Sigmoid colon (tissue), 7 donors: ENCODE results near the gene AVP. TPM values are rescaled to one million over a fixed set of nuclear protein-coding genes. Genes with fewer than 3 reads are reported as not detected.
"Not testable (repeated sequence)": the region's sequence is repeated elsewhere in the genome, so short reads cannot be mapped to it uniquely, and the experiment has no call there.

Experiments
- DNase-seq: peaks from one replicate; pipeline ENCODE4 v3.0.0-alpha.2; 2019
- H3K27ac ChIP-seq, 4 donors: fragments of 200-600 bp; sonication (generic); one replicate each; pipeline ENCODE4 v1.5.1; 2016 to 2019; ENCODE audit warnings: mild to moderate bottlenecking in 1 of 4
- H3K27me3 ChIP-seq, 3 donors: fragments of 200-600 bp; sonication (generic); one replicate each; pipeline ENCODE4 v1.5.1; 2019; ENCODE audit warnings: mild to moderate bottlenecking in 1 of 3
- H3K36me3 ChIP-seq, 4 donors: fragments of 200-600 bp; sonication (generic); one replicate each; pipeline ENCODE4 v1.5.1; 2016 to 2019
- H3K4me1 ChIP-seq, 4 donors: fragments of 200-600 bp; sonication (generic); one replicate each; pipeline ENCODE4 v1.5.1; 2017 to 2019
- H3K4me3 ChIP-seq, 4 donors: fragments of 200-600 bp; sonication (generic); one replicate each; pipeline ENCODE4 v1.5.1; 2017 to 2019; ENCODE audit warnings: mild to moderate bottlenecking in 2 of 4, moderate library complexity in 1 of 4
- H3K9me3 ChIP-seq, 4 donors: fragments of 200-600 bp in 3 of 4; sonication (generic) in 3 of 4; one replicate each; pipeline versions ENCODE4 v1.5.1 to v1.6.1; 2013 to 2019
- EP300 ChIP-seq, 4 donors: sonication (generic); formaldehyde crosslinking; IDR thresholded peaks; one replicate each; pipeline ENCODE4 v1.6.1; 2017; ENCODE audit warnings: antibody characterized with exemption in 4 of 4
- POLR2A ChIP-seq, 2 donors: fragments of 450-650 bp; IDR thresholded peaks; one replicate each; pipeline ENCODE4 v1.6.1; 2016; ENCODE audit warnings: antibody characterized with exemption in 2 of 2, mild to moderate bottlenecking in 2 of 2, moderate library complexity in 2 of 2
- POLR2AphosphoS5 ChIP-seq, 4 donors: sonication (generic); formaldehyde crosslinking; IDR thresholded peaks; one replicate each; pipeline ENCODE4 v1.6.1; 2017; ENCODE audit warnings: antibody characterized with exemption in 4 of 4
- WGBS, 2 donors: extraction: QIAGEN DNeasy Blood & Tissue Kit; methylation state at CpG; one replicate each; pipeline ENCODE4 v1.1.7; 2013; 5-methylcytosine and 5-hydroxymethylcytosine counted together
- intact Hi-C: fragments of 100-400 bp; cut with DNase I; formaldehyde crosslinking; loops from one replicate; pipeline ENCODE4 v1.15.1; 2023
- polyA plus RNA-seq, 3 donors: library from polyadenylated mRNA; stranded (reverse); fragments of 200-250 nt; gene quantifications; one replicate each; pipeline ENCODE4 v1.2.3, GENCODE V29; 2013
- total RNA-seq, 4 donors: library from RNA; depleted of rRNA; stranded (reverse); fragments of >200 nt; gene quantifications; one replicate each; pipeline ENCODE4 v1.1.0, GENCODE V29; 2016
- TF ChIP-seq, protein P1 (sequence below), 4 experiments: fragments of 450-650 bp in 3 of 4; fragments of 200-600 bp in 1 of 4; IDR thresholded peaks; one replicate each; pipeline ENCODE4 v1.5.1; 2016 to 2019; ENCODE audit warnings: antibody characterized with exemption in 4 of 4, mild to moderate bottlenecking in 3 of 4, moderate library complexity in 2 of 4
- donor health status: healthy with polysubstance abuse.
- donor health status: Bipolar disorder and iron deficiency.
- donor health status: healthy.

AVP gene
- total and polyA plus RNA-seq, 7 donors = not detected

DNA sequence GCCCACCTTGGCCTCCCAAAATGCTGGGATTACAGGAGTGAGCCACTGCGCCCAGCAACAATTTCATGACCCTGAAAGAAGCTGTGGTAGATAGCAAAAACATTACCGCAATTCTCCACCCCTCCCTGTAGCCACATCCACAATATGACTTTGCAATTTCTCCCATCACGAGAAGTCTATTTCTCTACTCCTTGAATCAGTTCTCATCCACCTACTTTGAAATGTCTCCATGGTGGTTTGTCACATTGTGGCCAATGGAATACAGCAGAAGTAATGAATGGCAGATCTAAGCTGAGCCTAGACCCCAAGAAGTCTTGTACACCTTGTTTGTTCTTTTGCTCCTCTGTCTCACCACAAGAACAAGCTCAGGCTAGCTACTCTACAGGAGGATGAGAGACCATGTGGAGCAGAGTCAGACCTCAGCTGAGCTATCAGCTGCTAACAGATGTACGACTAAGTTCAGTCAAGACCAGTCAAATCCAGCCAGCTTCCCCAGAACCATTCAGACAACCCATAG is 6.8 kb downstream of the AVP start:
- TF ChIP-seq POLR2A (IDR thresholded peaks at IDR 0.05) (no peak), POLR2AphosphoS5 (IDR thresholded peaks at IDR 0.05) (no peak), EP300 (IDR thresholded peaks at IDR 0.05) (no peak)
- TF ChIP-seq, protein P1, sequence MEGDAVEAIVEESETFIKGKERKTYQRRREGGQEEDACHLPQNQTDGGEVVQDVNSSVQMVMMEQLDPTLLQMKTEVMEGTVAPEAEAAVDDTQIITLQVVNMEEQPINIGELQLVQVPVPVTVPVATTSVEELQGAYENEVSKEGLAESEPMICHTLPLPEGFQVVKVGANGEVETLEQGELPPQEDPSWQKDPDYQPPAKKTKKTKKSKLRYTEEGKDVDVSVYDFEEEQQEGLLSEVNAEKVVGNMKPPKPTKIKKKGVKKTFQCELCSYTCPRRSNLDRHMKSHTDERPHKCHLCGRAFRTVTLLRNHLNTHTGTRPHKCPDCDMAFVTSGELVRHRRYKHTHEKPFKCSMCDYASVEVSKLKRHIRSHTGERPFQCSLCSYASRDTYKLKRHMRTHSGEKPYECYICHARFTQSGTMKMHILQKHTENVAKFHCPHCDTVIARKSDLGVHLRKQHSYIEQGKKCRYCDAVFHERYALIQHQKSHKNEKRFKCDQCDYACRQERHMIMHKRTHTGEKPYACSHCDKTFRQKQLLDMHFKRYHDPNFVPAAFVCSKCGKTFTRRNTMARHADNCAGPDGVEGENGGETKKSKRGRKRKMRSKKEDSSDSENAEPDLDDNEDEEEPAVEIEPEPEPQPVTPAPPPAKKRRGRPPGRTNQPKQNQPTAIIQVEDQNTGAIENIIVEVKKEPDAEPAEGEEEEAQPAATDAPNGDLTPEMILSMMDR (IDR thresholded peaks at IDR 0.05) = no peak
- intact Hi-C loops = no loop called here
- Histone ChIP-seq H3K27me3 (peaks cover 16 to 43% (median 27%) of the 10 kb centered on the region in 3 donors), H3K27ac (no peak overlapping the region), H3K4me1 (peaks cover 0 to 8% (median 6%) of the 10 kb centered on the region in 4 donors), H3K36me3 (no peaks in the 10 kb centered on the region), H3K9me3 (no peaks in the 10 kb centered on the region), H3K4me3 (no peak overlapping the region)
- no peak for DNase-seq
- 50 to 85% methylated on average over 4 of the region's 4 CpGs for WGBS, 2 donors

DNA sequence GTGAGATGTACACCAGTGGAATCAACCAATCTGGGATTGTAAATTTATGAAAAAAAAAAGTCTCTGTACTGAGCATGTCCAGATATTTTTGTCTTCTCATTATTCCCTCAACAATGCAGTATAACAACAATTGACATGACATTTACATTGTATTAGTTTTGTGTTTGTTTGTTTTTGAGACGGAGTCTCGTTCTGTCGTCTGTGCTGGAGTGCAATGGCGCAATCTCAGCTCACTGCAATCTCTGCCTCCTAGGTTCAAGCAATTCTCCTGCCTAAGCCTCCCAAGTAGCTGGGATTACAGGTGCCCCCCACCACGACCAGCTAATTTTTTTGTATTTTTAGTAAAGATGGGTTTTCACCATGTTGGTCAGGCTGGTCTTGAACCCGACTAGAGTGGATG is 9.2 kb downstream of the AVP start:
- Histone ChIP-seq H3K27me3 (peaks cover 19 to 44% (median 30%) of the 10 kb centered on the region in 3 donors), H3K4me1 (peaks cover 0 to 13% (median 11%) of the 10 kb centered on the region in 4 donors)
- DNase-seq, intact Hi-C loops, H3K9me3 ChIP-seq, H3K36me3 ChIP-seq, H3K4me3 ChIP-seq, H3K27ac ChIP-seq: not testable (repeated sequence)
- 69 to 78% methylated on average over 6 of the region's 6 CpGs for WGBS, 2 donors

DNA sequence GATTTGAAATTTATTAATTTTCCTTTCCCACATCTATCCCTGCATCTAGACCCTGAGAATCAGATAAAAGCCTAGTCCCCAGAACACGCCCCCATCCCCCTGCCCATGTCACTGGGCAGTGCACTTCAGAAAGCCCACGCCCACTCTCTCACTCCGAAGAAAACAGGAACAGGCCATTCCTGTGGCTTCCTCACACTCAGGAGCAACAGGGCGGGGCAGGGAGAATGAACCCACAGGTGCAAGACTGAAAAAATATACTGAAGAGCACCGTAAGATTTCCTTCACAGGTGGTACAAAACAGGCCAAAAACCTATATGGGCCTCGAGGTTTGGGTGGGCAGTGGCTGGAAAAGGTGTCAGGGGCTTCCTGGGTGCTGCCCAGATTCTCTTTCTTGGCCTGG is 9.7 kb downstream of the AVP start:
- Histone ChIP-seq H3K4me1 (peaks cover 0 to 13% (median 11%) of the 10 kb centered on the region in 4 donors), H3K27ac (no peak overlapping the region), H3K4me3 (no peak overlapping the region), H3K27me3 (peaks cover 19 to 42% (median 30%) of the 10 kb centered on the region in 3 donors), H3K36me3 (no peaks in the 10 kb centered on the region), H3K9me3 (no peaks in the 10 kb centered on the region)
- DNase-seq = no peak
- intact Hi-C loops = no loop called here
- TF ChIP-seq POLR2A (IDR thresholded peaks at IDR 0.05) (no peak), POLR2AphosphoS5 (IDR thresholded peaks at IDR 0.05) (no peak), EP300 (IDR thresholded peaks at IDR 0.05) (no peak)
- TF ChIP-seq, protein P1 (IDR thresholded peaks at IDR 0.05) = no peak
- 24 to 39% methylated on average over 6 of the region's 6 CpGs for WGBS, 2 donors

DNA sequence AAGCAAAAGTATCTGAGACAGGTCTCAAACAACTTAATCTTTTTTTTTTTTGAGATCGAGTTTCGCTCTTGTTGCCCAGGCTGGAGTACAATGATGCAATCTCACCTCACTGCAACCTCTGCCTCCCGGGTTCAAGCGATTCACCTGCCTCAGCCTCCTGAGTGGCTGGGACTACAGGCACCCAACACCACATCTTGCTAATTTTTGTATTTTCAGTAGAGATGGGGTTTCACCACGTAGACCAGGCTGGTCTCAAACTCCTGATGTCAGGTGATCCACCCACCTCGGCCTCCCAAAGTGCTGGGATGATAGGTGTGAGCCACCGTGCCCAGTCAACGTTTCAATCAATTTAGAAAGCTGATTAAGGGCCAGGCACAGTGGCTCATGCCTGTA is 11.3 kb downstream of the AVP start:
- H3K36me3 ChIP-seq, H3K4me3 ChIP-seq, DNase-seq, H3K9me3 ChIP-seq, intact Hi-C loops, H3K27ac ChIP-seq: not testable (repeated sequence)
- Histone ChIP-seq H3K27me3 (peaks cover 19 to 34% (median 30%) of the 10 kb centered on the region in 3 donors), H3K4me1 (peaks cover 0 to 13% (median 11%) of the 10 kb centered on the region in 4 donors)
- 88 to 95% methylated on average over 8 of the region's 8 CpGs for WGBS, 2 donors

DNA sequence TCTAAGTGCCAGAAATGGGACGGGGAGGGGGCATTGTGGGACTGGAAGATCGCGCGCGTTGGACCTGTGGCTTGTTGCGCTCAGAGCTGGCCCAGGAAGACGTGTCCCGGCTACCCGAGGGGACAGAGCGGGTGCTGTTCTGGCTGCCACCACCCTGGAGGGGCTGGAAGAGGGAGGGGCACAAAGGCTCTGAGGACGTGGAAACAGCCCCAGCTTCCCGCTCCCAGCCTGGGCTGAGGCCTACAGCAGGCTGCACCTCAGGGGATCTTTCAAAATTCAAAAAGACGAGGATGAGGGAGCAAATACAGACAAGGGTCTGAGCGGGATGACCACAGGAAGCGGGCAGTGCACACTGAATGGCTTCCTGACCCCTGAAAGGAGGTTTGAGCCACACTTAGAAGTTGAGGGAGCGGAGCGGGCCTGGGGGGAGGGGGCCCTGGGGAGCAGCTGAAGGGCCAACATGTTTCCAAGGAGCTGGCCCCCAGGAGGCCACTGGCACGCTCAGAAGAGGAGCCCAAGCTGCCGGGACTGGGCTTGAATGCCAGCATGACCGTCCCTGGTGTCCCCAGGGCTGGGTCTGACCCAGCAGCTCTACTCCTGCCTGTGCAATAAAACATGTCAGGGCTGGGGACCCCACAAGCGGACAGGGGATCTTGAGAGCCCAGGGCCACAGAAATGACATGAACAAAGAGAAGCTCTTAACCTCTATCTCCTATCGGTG is 11.8 kb downstream of the AVP start:
- 81 to 86% methylated on average over 22 of the region's 22 CpGs for WGBS, 2 donors
- DNase-seq = no peak

More for the DNA sequence above, 11.8 kb downstream of the AVP start:
- H3K36me3 ChIP-seq = no peaks in the 10 kb centered on the region
- H3K9me3 ChIP-seq = no peaks in the 10 kb centered on the region
- H3K27ac ChIP-seq = no peak overlapping the region
- peaks cover 19 to 34% (median 30%) of the 10 kb centered on the region in 3 donors for H3K27me3 ChIP-seq
- H3K4me1 ChIP-seq = peaks cover 0 to 13% (median 11%) of the 10 kb centered on the region in 4 donors
- TF ChIP-seq EP300 (IDR thresholded peaks at IDR 0.05) = no peak
- TF ChIP-seq POLR2AphosphoS5 (IDR thresholded peaks at IDR 0.05) = no peak
- TF ChIP-seq, protein P1 (IDR thresholded peaks at IDR 0.05) = no peak
- TF ChIP-seq POLR2A (IDR thresholded peaks at IDR 0.05) = no peak
- intact Hi-C loops = no loop called here
- peak overlapping the region in 3 of 4 donors; percentile 44 to 54 (median 53) for H3K4me3 ChIP-seq
